ENCODE results near the gene ETV6. TPM values are rescaled to one million over a fixed set of nuclear protein-coding genes. Genes with fewer than 3 reads are reported as not detected.
"Not testable (repeated sequence)": the region's sequence is repeated elsewhere in the genome, so short reads cannot be mapped to it uniquely, and the experiment has no call there.

ETV6 gene
- polyA plus RNA-seq, 2 of the 4 experiments (the other 2 are of a cell fraction) = 4.0 to 7.0 TPM

GRCh38 chr12:11631288-11631687 lies 18.2 kb upstream of the ETV6 start:
- Histone ChIP-seq H3K9me3 (peaks cover 11% of the 10 kb centered on the region), H3K27ac (no peak overlapping the region), H3K4me2 (no peak overlapping the region), H3K4me1 (no peaks in the 10 kb centered on the region), H3K4me3 (no peak overlapping the region)
- POLR2A ChIA-PET = no interaction called here
- FAIRE-seq (peak; percentile 28), DNase-seq (ENCODE audit: low read depth in 1 of 2, low spot score in 1 of 2) (no peak), ATAC-seq (no peak)
- TF ChIP-seq NFE2L2 (conservative IDR thresholded peaks at IDR 0.05; ENCODE audit: low read length) = no peak
- no peak for TF ChIP-seq TFCP2L1 (CRISPR knock-in tag; IDR thresholded peaks at IDR 0.05)
- no peak for TF ChIP-seq EP300 (IDR thresholded peaks at IDR 0.05)
- TF ChIP-seq RCOR1 (IDR thresholded peaks at IDR 0.05; ENCODE audit: low read depth, low read length) = no peak
- TF ChIP-seq, protein P1, sequence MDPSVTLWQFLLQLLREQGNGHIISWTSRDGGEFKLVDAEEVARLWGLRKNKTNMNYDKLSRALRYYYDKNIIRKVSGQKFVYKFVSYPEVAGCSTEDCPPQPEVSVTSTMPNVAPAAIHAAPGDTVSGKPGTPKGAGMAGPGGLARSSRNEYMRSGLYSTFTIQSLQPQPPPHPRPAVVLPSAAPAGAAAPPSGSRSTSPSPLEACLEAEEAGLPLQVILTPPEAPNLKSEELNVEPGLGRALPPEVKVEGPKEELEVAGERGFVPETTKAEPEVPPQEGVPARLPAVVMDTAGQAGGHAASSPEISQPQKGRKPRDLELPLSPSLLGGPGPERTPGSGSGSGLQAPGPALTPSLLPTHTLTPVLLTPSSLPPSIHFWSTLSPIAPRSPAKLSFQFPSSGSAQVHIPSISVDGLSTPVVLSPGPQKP (IDR thresholded peaks at IDR 0.05; ENCODE audit: low read depth, low read length) = no peak
- no peak for TF ChIP-seq CHD2 (IDR thresholded peaks at IDR 0.05; ENCODE audit: low read length, partially characterized antibody)
- TF ChIP-seq ZSCAN20 (CRISPR knock-in tag; IDR thresholded peaks at IDR 0.05) = no peak
- TF ChIP-seq, protein P2, sequence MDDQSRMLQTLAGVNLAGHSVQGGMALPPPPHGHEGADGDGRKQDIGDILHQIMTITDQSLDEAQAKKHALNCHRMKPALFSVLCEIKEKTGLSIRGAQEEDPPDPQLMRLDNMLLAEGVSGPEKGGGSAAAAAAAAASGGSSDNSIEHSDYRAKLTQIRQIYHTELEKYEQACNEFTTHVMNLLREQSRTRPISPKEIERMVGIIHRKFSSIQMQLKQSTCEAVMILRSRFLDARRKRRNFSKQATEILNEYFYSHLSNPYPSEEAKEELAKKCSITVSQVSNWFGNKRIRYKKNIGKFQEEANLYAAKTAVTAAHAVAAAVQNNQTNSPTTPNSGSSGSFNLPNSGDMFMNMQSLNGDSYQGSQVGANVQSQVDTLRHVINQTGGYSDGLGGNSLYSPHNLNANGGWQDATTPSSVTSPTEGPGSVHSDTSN (IDR thresholded peaks at IDR 0.05) = no peak
- no peak for TF ChIP-seq CBX8 (IDR thresholded peaks at IDR 0.05)
- no peak for TF ChIP-seq POLR2A (IDR thresholded peaks at IDR 0.05; ENCODE audit: low read length)
- no peak for TF ChIP-seq EHMT2 (IDR thresholded peaks at IDR 0.05; ENCODE audit: low read depth)
- CTCF ChIA-PET = interaction anchor here (1.2 to 1.9 kb wide), 2 partner anchors 10 to 50 kb away, joined by 3 to 6 read pairs; no protein-coding TSS in a partner anchor
- 10% methylated on average over 1 of the region's 1 CpG for WGBS (ENCODE audit: missing lambda C conversion rate)

DNA sequence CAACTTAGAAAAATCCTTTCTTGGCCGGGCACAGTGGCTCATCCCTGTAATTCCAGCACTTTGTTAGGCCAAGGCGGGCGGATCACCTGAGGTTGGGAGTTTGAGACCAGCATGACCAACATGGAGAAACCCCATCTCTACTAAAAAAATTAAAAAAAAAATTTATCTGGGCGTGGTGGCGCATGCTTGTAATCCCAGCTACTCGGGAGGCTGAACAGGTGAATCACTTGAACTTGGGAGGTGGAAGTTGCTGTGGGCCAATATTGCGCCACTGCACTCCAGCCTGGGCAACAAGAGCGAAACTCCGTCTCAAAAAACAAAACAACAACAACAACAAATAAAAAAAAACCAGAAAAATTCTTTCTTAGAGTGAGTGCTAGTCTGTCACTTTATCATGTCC lies 17.6 kb upstream of the ETV6 start:
- peaks cover 16% of the 10 kb centered on the region for H3K9me3 ChIP-seq
- ATAC-seq; POLR2A ChIA-PET; CTCF ChIA-PET; H3K4me2 ChIP-seq; DNase-seq (ENCODE audit: low read depth in 1 of 2, low spot score in 1 of 2); H3K27ac ChIP-seq; H3K4me1 ChIP-seq; H3K4me3 ChIP-seq; FAIRE-seq: not testable (repeated sequence)
- 86% methylated on average over 9 of the region's 9 CpGs for WGBS (ENCODE audit: missing lambda C conversion rate)

GRCh38 chr12:11633968-11634367 lies 15.5 kb upstream of the ETV6 start:
- H3K27ac ChIP-seq = no peak overlapping the region
- peaks cover 16% of the 10 kb centered on the region for H3K9me3 ChIP-seq
- H3K4me2 ChIP-seq = no peak overlapping the region
- 43% methylated on average over 6 of the region's 6 CpGs for WGBS (ENCODE audit: missing lambda C conversion rate)
- CTCF ChIA-PET = no interaction called here
- peak; percentile 61 for FAIRE-seq
- H3K4me3 ChIP-seq = no peak overlapping the region
- no peak for DNase-seq (ENCODE audit: low read depth in 1 of 2, low spot score in 1 of 2)
- no peaks in the 10 kb centered on the region for H3K4me1 ChIP-seq
- TF ChIP-seq GATA3 (IDR thresholded peaks at IDR 0.05; ENCODE audit: borderline replicate concordance) (peak; percentile 42; the same call in 1 of the 2 replicates), NFE2L2 (conservative IDR thresholded peaks at IDR 0.05; ENCODE audit: low read length) (no peak), ZSCAN20 (CRISPR knock-in tag; IDR thresholded peaks at IDR 0.05) (no peak), RNF2 (IDR thresholded peaks at IDR 0.05; ENCODE audit: borderline replicate concordance, low read depth) (no peak)
- ATAC-seq = no peak
- POLR2A ChIA-PET = no interaction called here

GRCh38 chr12:11635341-11635740 lies 14.1 kb upstream of the ETV6 start:
- no peak overlapping the region for H3K4me3 ChIP-seq
- TF ChIP-seq HOXB5 (CRISPR knock-in tag; IDR thresholded peaks at IDR 0.05) (no peak), BCL3 (IDR thresholded peaks at IDR 0.05) (no peak), JUN (IDR thresholded peaks at IDR 0.05) (no peak), FOXS1 (CRISPR knock-in tag; IDR thresholded peaks at IDR 0.05) (no peak), ATOH8 (CRISPR knock-in tag; IDR thresholded peaks at IDR 0.05; ENCODE audit: low read depth) (no peak), E2F6 (IDR thresholded peaks at IDR 0.05; ENCODE audit: borderline replicate concordance, low read depth) (no peak), HDAC2 (IDR thresholded peaks at IDR 0.05) (no peak)
- TF ChIP-seq, protein P3, sequence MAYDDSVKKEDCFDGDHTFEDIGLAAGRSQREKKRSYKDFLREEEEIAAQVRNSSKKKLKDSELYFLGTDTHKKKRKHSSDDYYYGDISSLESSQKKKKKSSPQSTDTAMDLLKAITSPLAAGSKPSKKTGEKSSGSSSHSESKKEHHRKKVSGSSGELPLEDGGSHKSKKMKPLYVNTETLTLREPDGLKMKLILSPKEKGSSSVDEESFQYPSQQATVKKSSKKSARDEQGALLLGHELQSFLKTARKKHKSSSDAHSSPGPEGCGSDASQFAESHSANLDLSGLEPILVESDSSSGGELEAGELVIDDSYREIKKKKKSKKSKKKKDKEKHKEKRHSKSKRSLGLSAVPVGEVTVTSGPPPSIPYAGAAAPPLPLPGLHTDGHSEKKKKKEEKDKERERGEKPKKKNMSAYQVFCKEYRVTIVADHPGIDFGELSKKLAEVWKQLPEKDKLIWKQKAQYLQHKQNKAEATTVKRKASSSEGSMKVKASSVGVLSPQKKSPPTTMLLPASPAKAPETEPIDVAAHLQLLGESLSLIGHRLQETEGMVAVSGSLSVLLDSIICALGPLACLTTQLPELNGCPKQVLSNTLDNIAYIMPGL (CRISPR knock-in tag; IDR thresholded peaks at IDR 0.05; ENCODE audit: borderline replicate concordance) = no peak
- no peak for ATAC-seq
- ChIA-PET POLR2A (interaction anchor here (1.2 kb wide), 1 partner anchor 14 kb away, joined by 3 read pairs; the partner anchor contains the start of gene ETV6), CTCF (interaction anchor here (1.0 to 1.1 kb wide), 3 partner anchors 12 to 167 kb away, joined by 3 to 4 read pairs (median 3); no protein-coding TSS in a partner anchor)
- H3K4me1 ChIP-seq = no peaks in the 10 kb centered on the region
- H3K9me3 ChIP-seq = peaks cover 16% of the 10 kb centered on the region
- DNase-seq (ENCODE audit: low read depth in 1 of 2, low spot score in 1 of 2) = no peak
- no peak overlapping the region for H3K27ac ChIP-seq
- FAIRE-seq = no peak
- H3K4me2 ChIP-seq = no peak overlapping the region
- WGBS (ENCODE audit: missing lambda C conversion rate) = 76% methylated on average over 2 of the region's 2 CpGs

All from A549 (cell line).